Measurements from ENCODE around the gene PTOV1. TPM values are rescaled to one million over a fixed set of nuclear protein-coding genes. Genes with fewer than 3 reads are reported as not detected.

The PTOV1 gene
- total and polyA plus RNA-seq, 2 of the 4 experiments (the other 2 are of a cell fraction), result 34.4 to 107 TPM

DNA sequence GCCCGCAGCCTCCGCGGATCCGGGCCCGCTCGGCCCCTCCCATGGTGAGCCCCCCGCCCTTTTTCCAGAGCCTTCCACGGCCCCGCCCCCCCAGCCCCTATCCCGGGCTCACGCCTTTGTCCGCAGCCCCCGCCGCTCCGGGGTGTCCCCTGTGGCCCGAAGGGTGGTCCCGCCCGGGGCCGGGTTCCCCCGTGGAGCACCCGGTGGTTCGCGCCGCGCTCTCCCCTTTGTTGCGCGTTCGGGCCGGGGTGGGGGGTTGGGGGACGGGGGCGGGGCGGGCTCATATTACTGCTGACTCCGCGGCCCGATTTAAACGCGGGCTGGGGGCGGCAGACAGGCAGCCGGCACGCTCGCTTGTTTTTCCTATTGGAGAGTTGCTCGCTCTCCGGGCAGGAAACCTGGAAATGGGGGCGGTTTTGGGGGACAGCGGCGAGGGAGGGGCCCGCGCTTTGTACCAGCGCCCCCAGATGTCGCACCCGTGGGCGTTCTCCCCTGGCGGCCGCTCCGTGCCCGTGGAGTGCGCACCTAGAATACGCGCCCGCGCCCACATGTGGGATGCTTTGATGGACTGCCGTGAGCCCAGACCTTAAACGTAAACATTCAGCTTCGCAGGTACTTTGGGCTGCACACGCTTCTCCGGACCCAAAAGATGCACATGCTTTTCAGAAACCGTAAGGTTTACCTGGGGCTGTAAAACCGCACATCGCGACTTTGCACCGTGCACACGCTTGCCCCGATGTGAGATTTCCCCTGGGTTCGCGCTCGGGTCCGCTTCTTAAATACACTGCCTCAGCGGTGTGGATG lies 699 bp downstream of the PTOV1 start:
- Histone ChIP-seq H3K36me3 (ENCODE audit: control insufficient read depth, insufficient read depth, low read length) (peaks cover 25% of the 10 kb centered on the region), H4K20me1 (ENCODE audit: insufficient read depth, low read length) (peaks cover 58% of the 10 kb centered on the region), H3K9me3 (ENCODE audit: control insufficient read depth, insufficient read depth, low read length) (no peaks in the 10 kb centered on the region), H4K91ac (ENCODE audit: insufficient read depth, low read depth, low read length) (no peak overlapping the region), H3K4me3 (ENCODE audit: insufficient read depth, low read depth, low read length) (peak overlapping the region; percentile 60), H3K27ac (ENCODE audit: insufficient read depth, low read length) (peak overlapping the region; percentile 94), H4K8ac (ENCODE audit: low read depth in 2 of 2, low read length in 2 of 2) (no peak overlapping the region), H3K4ac (ENCODE audit: low read depth, low read length) (peak overlapping the region; percentile 41; the same call in 1 of the 2 replicates), H3K23ac (ENCODE audit: low read depth, low read length) (peak overlapping the region; percentile 87), H2AK5ac (ENCODE audit: low read depth, low read length) (peak overlapping the region; percentile 81), H3K56ac (ENCODE audit: extremely low read depth, insufficient read depth, low read length) (0 out of 2 replicates have a peak overlapping the region, but pooled peaks have one; percentile 27), H2BK5ac (ENCODE audit: low read depth, low read length, poor library complexity, severe bottlenecking) (peak overlapping the region; percentile 48), H3K9ac (ENCODE audit: low read depth, low read length) (peak overlapping the region; percentile 65), H2AK9ac (replicated peaks; ENCODE audit: low read depth, low read length, poor library complexity) (peak overlapping the region; percentile 95), H3K4me2 (ENCODE audit: low read depth, low read length) (peak overlapping the region; percentile 94), H2BK120ac (ENCODE audit: low read depth, low read length) (no peak overlapping the region), H3K4me1 (ENCODE audit: control insufficient read depth, insufficient read depth, low read length) (peaks cover 16% of the 10 kb centered on the region), H2AFZ (replicated peaks; ENCODE audit: low read length, poor library complexity) (peak overlapping the region; percentile 90), H3K18ac (ENCODE audit: low read depth, low read length) (no peak overlapping the region; the same call in 1 of the 2 replicates), H3K27me3 (ENCODE audit: control insufficient read depth, insufficient read depth, low read length) (no peaks in the 10 kb centered on the region), H3K14ac (replicated peaks; ENCODE audit: low read depth, low read length) (peak overlapping the region; percentile 74), H4K5ac (ENCODE audit: low read depth, low read length) (no peak overlapping the region), H3K9me1 (ENCODE audit: insufficient read depth, low read length) (peaks cover 15% of the 10 kb centered on the region), H3K79me1 (ENCODE audit: low read depth in 1 of 2, low read length in 2 of 2) (peaks cover 27 to 79% of the 10 kb centered on the region in 2 experiments), H2BK15ac (ENCODE audit: low read depth, low read length) (no peak overlapping the region), H2BK20ac (ENCODE audit: low read depth, low read length) (no peak overlapping the region)
- CTCF ChIA-PET, result no interaction called here
- WGBS, 2 experiments (ENCODE audit: extremely low coverage in 2 of 2, insufficient read length in 1 of 2), result 3% methylated on average over 27 of the region's 78 CpGs; no CpG with 5 or more reads in 1 of the 2 experiments
- TF ChIP-seq MAFK (IDR thresholded peaks at IDR 0.05; ENCODE audit: low read depth, low read length), result no peak
- peak; percentile 30; the same call in 1 of the 2 replicates for TF ChIP-seq MXI1 (IDR thresholded peaks at IDR 0.05; ENCODE audit: borderline replicate concordance, low read depth, low read length)
- no peak for TF ChIP-seq RFX5 (IDR thresholded peaks at IDR 0.05; ENCODE audit: low read depth, low read length)
- no peak for TF ChIP-seq SMC3 (IDR thresholded peaks at IDR 0.05; ENCODE audit: low read depth, low read length)
- BruUV-seq (replicated peaks), result no TSS peak
- DNase-seq, result no peak
- ATAC-seq (ENCODE audit: low read depth), result peak; percentile 19
- in situ Hi-C loops (cut with MboI; ENCODE audit: low sequenced_read_pairs) (loop anchor here (10.0 kb wide), 1 partner anchor 167 kb away; the partner anchor contains the start of gene ADM5), dilution Hi-C loops (cut with HindIII; ENCODE audit: low sequenced_read_pairs, unreplicated experiment) (no loop called here), intact Hi-C loops (cut with micrococcal nuclease) (no loop called here)
- POLR2A ChIA-PET (ENCODE audit: unreplicated experiment), result no interaction called here
